Cardiac muscle cell (in vitro differentiated cells and primary cell): ENCODE results near the gene AKAP8L. TPM values are rescaled to one million over a fixed set of nuclear protein-coding genes. Genes with fewer than 3 reads are reported as not detected.

Source experiments
- DNase-seq, 2 donors: peaks; one replicate each; pipeline versions ENCODE4 v3.0.0 to v3.0.0-alpha.2; 2010 to 2017; ENCODE audit warnings: low read depth in 1 of 2, low spot score in 1 of 2
- H3K27ac ChIP-seq: fragments of 200-600 bp; sonication (generic); 2 replicates; pipeline ENCODE4 v1.5.1; 2016
- H3K27me3 ChIP-seq: fragments of 200-600 bp; sonication (generic); 2 replicates; pipeline ENCODE4 v1.6.0; 2016; ENCODE audit warnings: control low read depth
- H3K36me3 ChIP-seq: fragments of 200-600 bp; sonication (generic); 2 replicates; pipeline ENCODE4 v1.5.1; 2016; ENCODE audit warnings: control low read depth
- H3K4me1 ChIP-seq: fragments of 200-600 bp; sonication (generic); 2 replicates; pipeline ENCODE4 v1.8.1; 2017; ENCODE audit warnings: low read depth, mild to moderate bottlenecking, mixed run types
- H3K4me3 ChIP-seq: fragments of 200-600 bp; sonication (generic); 2 replicates; pipeline ENCODE4 v1.5.1; 2016; ENCODE audit warnings: mild to moderate bottlenecking
- H3K9me3 ChIP-seq: fragments of 200-600 bp; sonication (generic); 2 replicates; pipeline ENCODE4 v1.5.1; 2017; ENCODE audit warnings: low read depth, mild to moderate bottlenecking, control low read depth
- polyA plus RNA-seq: library from polyadenylated mRNA; unstranded; fragments of >200 nt; fragmentation: Nextera tagmentation; extraction: Ambion mirVana; gene quantifications from 2 replicates; pipeline ENCODE4 v1.2.1, GENCODE V29; 2016
- total RNA-seq: library from RNA; depleted of rRNA; stranded (reverse); fragments of >200 nt; gene quantifications from 2 replicates; pipeline ENCODE4 v1.2.3, GENCODE V29; 2016
- TF ChIP-seq, protein P1 (sequence below): IDR thresholded peaks from 2 replicates; pipeline ENCODE4 v1.5.1; 2012; ENCODE audit warnings: low read depth, mild to moderate bottlenecking, low read length

AKAP8L gene
- total and polyA plus RNA-seq, 2 experiments from 2014 or later, result 235 to 410 TPM

- Histone ChIP-seq H3K4me1 (no peaks in the 10 kb centered on the region), H3K9me3 (no peaks in the 10 kb centered on the region), H3K4me3 (no peak overlapping the region), H3K27ac (no peak overlapping the region), H3K27me3 (peaks cover 73% of the 10 kb centered on the region), H3K36me3 (no peaks in the 10 kb centered on the region)
- no peak for DNase-seq
- TF ChIP-seq, protein P1, sequence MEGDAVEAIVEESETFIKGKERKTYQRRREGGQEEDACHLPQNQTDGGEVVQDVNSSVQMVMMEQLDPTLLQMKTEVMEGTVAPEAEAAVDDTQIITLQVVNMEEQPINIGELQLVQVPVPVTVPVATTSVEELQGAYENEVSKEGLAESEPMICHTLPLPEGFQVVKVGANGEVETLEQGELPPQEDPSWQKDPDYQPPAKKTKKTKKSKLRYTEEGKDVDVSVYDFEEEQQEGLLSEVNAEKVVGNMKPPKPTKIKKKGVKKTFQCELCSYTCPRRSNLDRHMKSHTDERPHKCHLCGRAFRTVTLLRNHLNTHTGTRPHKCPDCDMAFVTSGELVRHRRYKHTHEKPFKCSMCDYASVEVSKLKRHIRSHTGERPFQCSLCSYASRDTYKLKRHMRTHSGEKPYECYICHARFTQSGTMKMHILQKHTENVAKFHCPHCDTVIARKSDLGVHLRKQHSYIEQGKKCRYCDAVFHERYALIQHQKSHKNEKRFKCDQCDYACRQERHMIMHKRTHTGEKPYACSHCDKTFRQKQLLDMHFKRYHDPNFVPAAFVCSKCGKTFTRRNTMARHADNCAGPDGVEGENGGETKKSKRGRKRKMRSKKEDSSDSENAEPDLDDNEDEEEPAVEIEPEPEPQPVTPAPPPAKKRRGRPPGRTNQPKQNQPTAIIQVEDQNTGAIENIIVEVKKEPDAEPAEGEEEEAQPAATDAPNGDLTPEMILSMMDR, result no peak
Measured at GRCh38 chr19:15455996-15456395, 37.2 kb upstream of the AKAP8L start.

DNA sequence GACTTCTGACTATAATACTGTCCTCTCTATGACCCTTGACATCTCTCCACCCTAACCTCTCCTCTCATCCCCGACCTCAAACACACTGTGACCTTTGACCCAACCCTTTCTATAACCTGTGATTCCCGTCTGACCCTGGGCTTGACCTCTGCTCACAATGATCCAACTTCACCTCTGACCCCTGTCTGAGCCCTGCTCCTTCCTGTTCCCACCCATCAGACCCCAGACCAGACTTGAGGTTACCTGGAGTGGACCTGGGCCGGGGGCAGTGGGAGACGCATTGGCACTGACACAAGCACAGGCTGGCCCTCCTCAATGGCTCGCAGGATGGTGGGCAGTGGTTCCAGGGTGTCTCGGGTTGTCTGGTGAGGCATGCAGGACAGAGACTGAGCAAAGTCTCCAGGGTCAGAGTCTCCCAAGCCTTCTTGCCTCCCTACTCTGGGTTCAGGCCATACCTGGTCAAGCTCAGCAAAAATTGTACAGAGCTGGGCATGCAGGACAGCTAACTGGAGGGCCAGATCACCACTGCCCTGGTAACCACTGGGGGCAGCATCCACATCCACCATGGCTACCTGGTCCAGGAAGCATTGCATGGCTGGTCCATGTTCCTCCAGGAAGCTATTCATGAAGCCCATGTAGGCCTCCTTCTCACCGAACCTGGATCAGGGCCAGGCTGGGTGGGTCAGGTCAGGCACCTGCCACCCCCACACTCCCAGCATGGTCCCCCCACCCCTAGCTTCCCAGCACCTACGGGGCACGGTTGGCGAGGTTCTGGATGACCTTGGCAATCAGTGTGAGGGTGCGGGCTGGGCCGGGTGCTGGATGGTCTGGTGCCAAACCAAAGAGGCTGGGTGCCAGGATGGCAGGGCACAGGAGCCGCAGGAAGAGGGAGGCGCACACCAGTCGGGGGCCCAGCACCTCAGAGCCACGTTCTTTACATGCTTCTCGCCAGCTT, 35.4 kb upstream of the AKAP8L start:
- Histone ChIP-seq H3K36me3 (no peaks in the 10 kb centered on the region), H3K27me3 (peaks cover 55% of the 10 kb centered on the region), H3K4me1 (no peaks in the 10 kb centered on the region), H3K27ac (no peak overlapping the region), H3K4me3 (no peak overlapping the region), H3K9me3 (no peaks in the 10 kb centered on the region)
- TF ChIP-seq, protein P1, result peak; percentile 38
- no peak for DNase-seq

DNA sequence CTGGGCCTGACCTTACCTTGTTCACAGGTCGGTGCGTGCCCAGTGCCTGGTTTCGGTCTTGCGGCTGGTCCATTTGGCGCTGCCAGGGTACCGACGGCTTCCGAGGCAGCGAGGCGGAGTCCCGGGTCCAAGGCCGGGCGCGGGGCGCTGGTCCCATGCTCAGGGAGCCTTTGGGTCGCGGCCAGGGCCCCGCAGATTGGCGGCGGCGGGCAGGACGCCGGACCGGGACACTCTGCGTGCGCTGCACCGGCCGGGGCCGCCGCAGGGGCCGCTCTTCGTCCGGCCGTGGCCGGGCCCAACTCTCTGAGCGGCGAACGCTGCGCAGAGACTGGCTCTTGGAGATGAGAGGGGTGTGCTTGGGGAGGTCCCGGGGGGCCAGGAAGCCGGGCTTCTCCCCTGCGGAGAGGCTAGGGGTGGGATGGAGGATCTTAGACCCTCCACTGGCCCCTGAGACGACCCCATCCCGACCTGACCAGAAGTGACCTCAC, 34.3 kb upstream of the AKAP8L start:
- DNase-seq, result peak; percentile 14 to 36
- H3K36me3 ChIP-seq, result no peaks in the 10 kb centered on the region
- H3K9me3 ChIP-seq, result no peaks in the 10 kb centered on the region
- peak overlapping the region; percentile 12 for H3K4me3 ChIP-seq
- no peaks in the 10 kb centered on the region for H3K4me1 ChIP-seq
- no peak overlapping the region for H3K27ac ChIP-seq
- TF ChIP-seq, protein P1, result peak; percentile 42
- peaks cover 44% of the 10 kb centered on the region for H3K27me3 ChIP-seq

GRCh38 chr19:15452111-15453047, 33.6 kb upstream of the AKAP8L start:
- Histone ChIP-seq H3K36me3 (no peaks in the 10 kb centered on the region), H3K4me3 (peak overlapping the region; percentile 12), H3K4me1 (no peaks in the 10 kb centered on the region), H3K27ac (no peak overlapping the region), H3K27me3 (peaks cover 37% of the 10 kb centered on the region), H3K9me3 (no peaks in the 10 kb centered on the region)
- TF ChIP-seq, protein P1, result no peak
- DNase-seq, result peak; percentile 90 to 91

GRCh38 chr19:15450528-15450890, 31.7 kb upstream of the AKAP8L start:
- H3K27ac ChIP-seq, result no peak overlapping the region
- H3K9me3 ChIP-seq, result no peaks in the 10 kb centered on the region
- DNase-seq, result no peak
- H3K36me3 ChIP-seq, result no peaks in the 10 kb centered on the region
- H3K4me3 ChIP-seq, result no peak overlapping the region
- TF ChIP-seq, protein P1, result no peak
- peaks cover 18% of the 10 kb centered on the region for H3K27me3 ChIP-seq
- H3K4me1 ChIP-seq, result no peaks in the 10 kb centered on the region
